Calu3 (cell line): ENCODE results near the gene FOSB. TPM values are rescaled to one million over a fixed set of nuclear protein-coding genes. Genes with fewer than 3 reads are reported as not detected.
"Not testable (repeated sequence)": the region's sequence is repeated elsewhere in the genome, so short reads cannot be mapped to it uniquely, and the experiment has no call there.

Source experiments
- BruUV-seq: library from RNA; stranded (reverse); fragments of 400-500 nt; replicated peaks from 2 replicates; lab custom pipeline; 2021; lab: Mats Ljungman, UMichigan
- CTCF ChIA-PET: fragments of 300-600 bp; sonication (Branson Sonifier 250); formaldehyde crosslinking; loops from one replicate; lab custom pipeline; 2022; ENCODE audit warnings: antibody characterized with exemption; lab: Charles Lee
- DNase-seq: peaks from one replicate; pipeline ENCODE4 v3.0.0; 2022
- H3K27ac Mint-ChIP-seq: one replicate; pipeline ENCODE4 v1.8.0; 2022; ENCODE audit warnings: mixed read lengths; ENCODE audit not compliant: unreplicated experiment
- H3K27me3 Mint-ChIP-seq: one replicate; pipeline ENCODE4 v1.8.0; 2022; ENCODE audit warnings: mixed read lengths; ENCODE audit not compliant: unreplicated experiment
- H3K36me3 Mint-ChIP-seq: one replicate; pipeline ENCODE4 v1.8.0; 2022; ENCODE audit warnings: mild to moderate bottlenecking, moderate library complexity, mixed read lengths; ENCODE audit not compliant: insufficient read depth, unreplicated experiment
- H3K4me1 Mint-ChIP-seq: one replicate; pipeline ENCODE4 v1.8.0; 2022; ENCODE audit warnings: mild to moderate bottlenecking, low read depth, mixed read lengths; ENCODE audit not compliant: unreplicated experiment
- H3K4me3 Mint-ChIP-seq: one replicate; pipeline ENCODE4 v1.8.0; 2022; ENCODE audit warnings: mild to moderate bottlenecking, low read depth, moderate library complexity, mixed read lengths; ENCODE audit not compliant: unreplicated experiment
- H3K9me3 Mint-ChIP-seq: one replicate; pipeline ENCODE4 v1.8.0; 2022; ENCODE audit warnings: low read depth, mixed read lengths; ENCODE audit not compliant: unreplicated experiment
- intact Hi-C: fragments of 100-400 bp; cut with micrococcal nuclease; formaldehyde crosslinking; loops from one replicate; pipeline ENCODE4 v1.10.0; 2022; ENCODE audit not compliant: unreplicated experiment
- total RNA-seq: library from RNA; stranded (reverse); gene quantifications from 2 replicates; pipeline ENCODE4 v1.2.3, GENCODE V29; 2022
- TF ChIP-seq, protein P1 (sequence below): fragments of 200-600 bp; IDR thresholded peaks from one replicate; pipeline ENCODE4 v1.8.0; 2022; ENCODE audit warnings: antibody characterized with exemption; ENCODE audit not compliant: unreplicated experiment

Gene FOSB
- total RNA-seq, 1 experiment from 2014 or later: 23.8 TPM

GRCh38 chr19:45508861-45509691, 41.3 kb downstream of the FOSB start:
- peak overlapping the region; percentile 84 for H3K4me3 Mint-ChIP-seq
- no TSS peak for BruUV-seq
- peaks cover 87% of the 10 kb centered on the region for H3K36me3 Mint-ChIP-seq
- TF ChIP-seq, protein P1, sequence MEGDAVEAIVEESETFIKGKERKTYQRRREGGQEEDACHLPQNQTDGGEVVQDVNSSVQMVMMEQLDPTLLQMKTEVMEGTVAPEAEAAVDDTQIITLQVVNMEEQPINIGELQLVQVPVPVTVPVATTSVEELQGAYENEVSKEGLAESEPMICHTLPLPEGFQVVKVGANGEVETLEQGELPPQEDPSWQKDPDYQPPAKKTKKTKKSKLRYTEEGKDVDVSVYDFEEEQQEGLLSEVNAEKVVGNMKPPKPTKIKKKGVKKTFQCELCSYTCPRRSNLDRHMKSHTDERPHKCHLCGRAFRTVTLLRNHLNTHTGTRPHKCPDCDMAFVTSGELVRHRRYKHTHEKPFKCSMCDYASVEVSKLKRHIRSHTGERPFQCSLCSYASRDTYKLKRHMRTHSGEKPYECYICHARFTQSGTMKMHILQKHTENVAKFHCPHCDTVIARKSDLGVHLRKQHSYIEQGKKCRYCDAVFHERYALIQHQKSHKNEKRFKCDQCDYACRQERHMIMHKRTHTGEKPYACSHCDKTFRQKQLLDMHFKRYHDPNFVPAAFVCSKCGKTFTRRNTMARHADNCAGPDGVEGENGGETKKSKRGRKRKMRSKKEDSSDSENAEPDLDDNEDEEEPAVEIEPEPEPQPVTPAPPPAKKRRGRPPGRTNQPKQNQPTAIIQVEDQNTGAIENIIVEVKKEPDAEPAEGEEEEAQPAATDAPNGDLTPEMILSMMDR: no peak
- DNase-seq: peak; percentile 76
- no peaks in the 10 kb centered on the region for H3K9me3 Mint-ChIP-seq
- intact Hi-C loops: loop anchor here (5.0 kb wide), 1 partner anchor 133 kb away; no protein-coding TSS in a partner anchor
- no peaks in the 10 kb centered on the region for H3K27me3 Mint-ChIP-seq
- CTCF ChIA-PET: interaction anchor here (0.6 to 1.6 kb wide), 4 partner anchors 23 to 603 kb away, joined by 3 to 6 read pairs (median 4); no protein-coding TSS in a partner anchor
- H3K27ac Mint-ChIP-seq: peak overlapping the region; percentile 65
- H3K4me1 Mint-ChIP-seq: peaks cover 56% of the 10 kb centered on the region

GRCh38 chr19:45509692-45510015, 41.9 kb downstream of the FOSB start:
- intact Hi-C loops: loop anchor here (5.0 kb wide), 1 partner anchor 133 kb away; no protein-coding TSS in a partner anchor
- CTCF ChIA-PET: no interaction called here

GRCh38 chr19:45510352-45510751, 42.6 kb downstream of the FOSB start:
- CTCF ChIA-PET: not testable (repeated sequence)

More at GRCh38 chr19:45509692-45510015, 41.9 kb downstream of the FOSB start:
- Mint-ChIP-seq H3K27me3 (no peaks in the 10 kb centered on the region), H3K27ac (peak overlapping the region; percentile 65), H3K4me1 (peaks cover 62% of the 10 kb centered on the region), H3K4me3 (peak overlapping the region; percentile 84), H3K36me3 (peaks cover 92% of the 10 kb centered on the region), H3K9me3 (no peaks in the 10 kb centered on the region)
- DNase-seq: no peak
- BruUV-seq: no TSS peak
- TF ChIP-seq, protein P1: no peak

DNA sequence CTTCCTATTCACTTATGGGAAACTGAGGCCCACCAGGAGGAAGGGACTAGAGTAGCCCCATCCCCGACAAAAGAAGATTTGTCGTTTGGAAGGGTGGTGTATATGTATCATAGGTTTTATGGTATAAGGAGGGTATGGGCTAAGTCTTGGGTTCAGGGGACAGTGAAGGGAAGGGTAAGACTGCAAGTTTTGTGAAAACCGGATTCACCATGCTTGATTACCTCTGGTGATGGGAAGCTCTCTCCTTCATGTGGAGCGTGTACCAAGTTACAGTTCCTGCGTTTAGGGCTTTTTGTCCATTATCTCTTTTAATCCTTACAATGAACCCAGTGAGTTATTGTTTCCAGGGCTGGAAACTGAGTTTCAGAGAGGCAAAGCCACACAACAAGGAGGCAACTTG, 43.3 kb downstream of the FOSB start:
- CTCF ChIA-PET: interaction anchor here (0.7 kb wide), 2 partner anchors 16 to 46 kb away, joined by 3 to 4 read pairs; no protein-coding TSS in a partner anchor
- H3K27me3 Mint-ChIP-seq: no peaks in the 10 kb centered on the region
- DNase-seq: no peak

More at GRCh38 chr19:45510352-45510751, 42.6 kb downstream of the FOSB start:
- Mint-ChIP-seq H3K4me3 (peak overlapping the region; percentile 84), H3K27ac (peak overlapping the region; percentile 65), H3K36me3 (peaks cover 92% of the 10 kb centered on the region), H3K4me1 (peaks cover 57% of the 10 kb centered on the region)
- intact Hi-C loops, DNase-seq, H3K27me3 Mint-ChIP-seq, BruUV-seq, H3K9me3 Mint-ChIP-seq: not testable (repeated sequence)

More for the DNA sequence above, 43.3 kb downstream of the FOSB start:
- no TSS peak for BruUV-seq
- peaks cover 53% of the 10 kb centered on the region for H3K4me1 Mint-ChIP-seq
- TF ChIP-seq, protein P1: no peak
- intact Hi-C loops: no loop called here
- peak overlapping the region; percentile 84 for H3K4me3 Mint-ChIP-seq
- H3K27ac Mint-ChIP-seq: peak overlapping the region; percentile 60
- no peaks in the 10 kb centered on the region for H3K9me3 Mint-ChIP-seq
- H3K36me3 Mint-ChIP-seq: peaks cover 88% of the 10 kb centered on the region
